ENCODE measurements around the gene QPRT. TPM values are rescaled to one million over a fixed set of nuclear protein-coding genes. Genes with fewer than 3 reads are reported as not detected.

QPRT gene
- total and polyA plus RNA-seq, 2 of the 8 experiments (the other 6 are each of a cell fraction or from before 2014, with no cell fraction given) = 89.0 to 102 TPM

DNA sequence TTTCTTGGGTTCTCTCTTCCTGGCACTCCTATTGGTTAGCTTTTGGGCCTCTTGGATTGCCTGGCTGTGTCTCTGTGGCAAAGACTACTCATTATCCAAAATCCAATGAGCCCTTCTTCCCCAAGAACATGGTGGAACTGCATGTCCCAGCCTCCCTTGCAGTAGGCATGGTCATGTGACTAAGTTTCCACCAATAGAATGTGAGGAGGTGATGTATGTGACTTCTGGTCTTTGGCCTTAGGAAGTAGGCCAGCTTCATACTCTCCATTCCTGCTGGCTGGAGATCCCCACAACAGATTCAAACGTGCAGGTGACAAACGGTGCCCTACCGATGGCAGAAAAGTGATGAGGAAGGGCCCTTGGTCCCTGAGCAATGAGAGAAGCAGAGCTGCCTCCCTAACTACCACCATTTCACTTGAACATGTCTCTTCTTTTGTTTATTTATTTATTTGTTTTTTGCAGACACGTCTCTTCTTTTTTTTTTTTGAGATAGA, 33.2 kb upstream of the QPRT start:
- DNase-seq (ENCODE audit: low read depth in 1 of 2, low spot score in 2 of 2) (no peak), FAIRE-seq (peak; percentile 63)
- Histone ChIP-seq H3K36me3 (ENCODE audit: control insufficient read depth in 2 of 4, insufficient read depth in 4 of 4, low read length in 3 of 4) (no peaks in the 10 kb centered on the region), H3K27me3 (replicated peaks in 1 of 4; ENCODE audit: control insufficient read depth in 3 of 4, extremely low read depth in 1 of 4, insufficient read depth in 3 of 4, low read length in 3 of 4) (no peaks in the 10 kb centered on the region), H3K4ac (replicated peaks; ENCODE audit: insufficient read length, low read depth, low read length) (no peak overlapping the region), H2BK15ac (ENCODE audit: low read length) (no peak overlapping the region), H4K5ac (ENCODE audit: insufficient read length, low read depth, low read length) (peak overlapping the region; percentile 41), H3K9me3 (ENCODE audit: insufficient read depth in 2 of 2, low read depth in 1 of 2, low read length in 1 of 2) (no peaks in the 10 kb centered on the region), H3K4me2 (ENCODE audit: insufficient read depth in 1 of 2, low read depth in 2 of 2, low read length in 2 of 2) (no peak overlapping the region), H2AK5ac (ENCODE audit: low read depth, low read length) (no peak overlapping the region), H3K18ac (ENCODE audit: extremely low read depth, low read length) (no peak overlapping the region), H3K14ac (ENCODE audit: insufficient read length) (no peak overlapping the region), H3K23me2 (ENCODE audit: low read depth, low read length) (no peaks in the 10 kb centered on the region; the same call in 1 of the 2 replicates), H2BK20ac (ENCODE audit: low read length) (no peak overlapping the region), H3K4me1 (replicated peaks in 1 of 4; ENCODE audit: control insufficient read depth in 3 of 4, insufficient read depth in 4 of 4, low read length in 3 of 4) (peaks cover 0 to 2% (median 0%) of the 10 kb centered on the region in 4 experiments; a peak in 1 of 7 replicates), H3K27ac (ENCODE audit: low read depth, low read length) (no peak overlapping the region), H4K8ac (ENCODE audit: extremely low read depth, insufficient read depth, low read length) (0 out of 2 replicates have a peak overlapping the region, but pooled peaks have one; percentile 45), H3K4me3 (ENCODE audit: extremely low read depth in 1 of 4, insufficient read depth in 2 of 4, low read depth in 3 of 4, low read length in 4 of 4) (no peak overlapping the region), H4K20me1 (replicated peaks in 1 of 2; ENCODE audit: control insufficient read depth in 1 of 2, insufficient read depth in 2 of 2, low read length in 2 of 2) (no peaks in the 10 kb centered on the region), H2BK120ac (replicated peaks; ENCODE audit: low read depth, low read length) (no peak overlapping the region), H2AFZ (ENCODE audit: low read length) (peak overlapping the region; percentile 95), H3K56ac (replicated peaks; ENCODE audit: insufficient read length, low read depth, low read length) (no peak overlapping the region), H3K23ac (ENCODE audit: insufficient read length) (no peak overlapping the region), H3K79me1 (ENCODE audit: low read depth, low read length) (no peaks in the 10 kb centered on the region), H4K91ac (replicated peaks; ENCODE audit: insufficient read length, low read length) (no peak overlapping the region), H2BK5ac (ENCODE audit: low read depth, low read length) (no peak overlapping the region), H3K79me2 (ENCODE audit: control insufficient read depth in 1 of 2, insufficient read depth in 2 of 2, low read length in 2 of 2) (no peaks in the 10 kb centered on the region), H2BK12ac (ENCODE audit: low read depth, low read length) (peak overlapping the region; percentile 5; the same call in 1 of the 2 replicates), H3K9ac (replicated peaks in 1 of 4; ENCODE audit: extremely low read depth in 1 of 4, low read depth in 3 of 4, low read length in 3 of 4) (no peak overlapping the region)
- ChIA-PET POLR2A (ENCODE audit: partially characterized antibody) (interaction anchor here (0.9 to 1.3 kb wide), 3 partner anchors 20 to 64 kb away, joined by 3 to 5 read pairs (median 4); no protein-coding TSS in a partner anchor), CTCF (ENCODE audit: partially characterized antibody) (interaction anchor here (0.6 to 1.0 kb wide), 2 partner anchors 55 to 69 kb away, joined by 3 read pairs; no protein-coding TSS in a partner anchor)
- 79% methylated on average over 4 of the region's 4 CpGs; no CpG with 5 or more reads in 1 of the 2 experiments for WGBS, 2 experiments (ENCODE audit: extremely low coverage in 1 of 2, insufficient coverage in 1 of 2, insufficient read length in 1 of 2, insufficient replicate concordance in 2 of 2, low coverage in 1 of 2, low lambda C conversion rate in 2 of 2, missing lambda C conversion rate in 1 of 2)
- no peak for TF ChIP-seq EGR1 (IDR thresholded peaks at IDR 0.05; ENCODE audit: borderline replicate concordance, low read depth, low read length)
- TF ChIP-seq, protein P1, sequence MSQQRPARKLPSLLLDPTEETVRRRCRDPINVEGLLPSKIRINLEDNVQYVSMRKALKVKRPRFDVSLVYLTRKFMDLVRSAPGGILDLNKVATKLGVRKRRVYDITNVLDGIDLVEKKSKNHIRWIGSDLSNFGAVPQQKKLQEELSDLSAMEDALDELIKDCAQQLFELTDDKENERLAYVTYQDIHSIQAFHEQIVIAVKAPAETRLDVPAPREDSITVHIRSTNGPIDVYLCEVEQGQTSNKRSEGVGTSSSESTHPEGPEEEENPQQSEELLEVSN (IDR thresholded peaks at IDR 0.05) = no peak
